ENCODE measurements around the gene CATSPER1.

Gene CATSPER1

GRCh38 chr11:65967329-65967934, 58.8 kb downstream of the CATSPER1 start:
- peaks cover 23% of the 10 kb centered on the region for H3K79me2 ChIP-seq (ENCODE audit: low read length)
- peaks cover 47% of the 10 kb centered on the region for H3K36me3 ChIP-seq (replicated peaks; ENCODE audit: low read depth, low read length)
- H3K4me2 ChIP-seq (ENCODE audit: low read length), result no peak overlapping the region
- H3K27me3 ChIP-seq (ENCODE audit: low read depth, low read length), result no peaks in the 10 kb centered on the region
- no peak overlapping the region for H2AFZ ChIP-seq (ENCODE audit: low read depth, low read length)
- TF ChIP-seq CTCF (IDR thresholded peaks at IDR 0.05; ENCODE audit: low read depth, low read length) (no peak), EZH2phosphoT487 (IDR thresholded peaks at IDR 0.05; ENCODE audit: low read depth) (no peak)
- peaks cover 8% of the 10 kb centered on the region for H3K4me1 ChIP-seq (ENCODE audit: low read length)
- H3K9ac ChIP-seq (ENCODE audit: low read length), result no peak overlapping the region
- H3K4me3 ChIP-seq (ENCODE audit: low read length), result no peak overlapping the region
- H3K27ac ChIP-seq (ENCODE audit: low read length), result no peak overlapping the region
- no peaks in the 10 kb centered on the region for H3K9me3 ChIP-seq (ENCODE audit: insufficient read depth, low read length)
- 0 out of 2 replicates have a peak, but pooled peaks cover 5% of the 10 kb centered on the region for H4K20me1 ChIP-seq (ENCODE audit: insufficient read depth, low read length)
